Stimulated activated naive CD8-positive, alpha-beta T cell treated with anti-CD3 and anti-CD28 coated beads, Interleukin-15, amount 100 ng/mL, for 72 hours (primary cell): ENCODE data around the gene STX5.

Source experiments
- ATAC-seq: fragments of 150-1000 bp; cut with Tn5 transposase; 2 replicates; pipeline ENCODE4 v1.10.0; 2021; ENCODE audit warnings: mild to moderate bottlenecking, moderate library complexity
- DNase-seq, 2 donors: peaks; one replicate each; pipeline ENCODE4 v3.0.0; 2021 to 2022
- H3K27ac Mint-ChIP-seq, 2 donors: one replicate each; pipeline ENCODE4 v1.8.0; 2022; ENCODE audit warnings: mild to moderate bottlenecking in 2 of 2, mixed read lengths in 2 of 2, moderate library complexity in 2 of 2
- H3K27me3 Mint-ChIP-seq: one replicate; pipeline ENCODE4 v1.8.0; 2022; ENCODE audit warnings: mixed read lengths
- H3K4me1 Mint-ChIP-seq: one replicate; pipeline ENCODE4 v1.8.0; 2022; ENCODE audit warnings: mild to moderate bottlenecking, mixed read lengths
- H3K4me3 Mint-ChIP-seq, 2 donors: one replicate each; pipeline ENCODE4 v1.8.0; 2022; ENCODE audit warnings: mild to moderate bottlenecking in 2 of 2, mixed read lengths in 2 of 2, moderate library complexity in 1 of 2
- H3K9me3 Mint-ChIP-seq, 2 donors: one replicate each; pipeline ENCODE4 v1.8.0; 2022; ENCODE audit warnings: mixed read lengths in 2 of 2

Gene STX5

GRCh38 chr11:62806611-62807121, 25.2 kb downstream of the STX5 start:
- ATAC-seq (no peak), DNase-seq (no peak)
- Mint-ChIP-seq H3K9me3 (no peaks in the 10 kb centered on the region), H3K27ac (peak overlapping the region in 1 of 2 donors; percentile 72), H3K4me1 (peaks cover 44% of the 10 kb centered on the region), H3K4me3 (peak overlapping the region; percentile 99), H3K27me3 (no peaks in the 10 kb centered on the region)

GRCh38 chr11:62805961-62806441, 25.9 kb downstream of the STX5 start:
- DNase-seq: peak; percentile 25 to 32
- Mint-ChIP-seq H3K4me3 (peak overlapping the region; percentile 99), H3K27ac (peak overlapping the region; percentile 72 to 99), H3K27me3 (no peaks in the 10 kb centered on the region), H3K4me1 (peaks cover 48% of the 10 kb centered on the region), H3K9me3 (no peaks in the 10 kb centered on the region)
- ATAC-seq: peak; percentile 48

- ATAC-seq: peak; percentile 88
- Mint-ChIP-seq H3K4me3 (peak within 1 kb of the TSS; percentile 99), H3K27me3 (no peaks in the 10 kb centered on the region), H3K4me1 (peaks cover 48% of the 10 kb centered on the region), H3K27ac (peak within 1 kb of the TSS; percentile 99), H3K9me3 (no peaks in the 10 kb centered on the region)
- peak; percentile 97 to 99 for DNase-seq
Measured at GRCh38 chr11:62805076-62805892, 26.6 kb downstream of the STX5 start, which contains the start of gene NXF1. Gene NXF1 (minus strand): TSS chr11:62805440. CDS start chr11:62805356, 84 bp downstream.

- H3K27me3 Mint-ChIP-seq: no peaks in the 10 kb centered on the region
- H3K27ac Mint-ChIP-seq: peak overlapping the region; percentile 91 to 95
- H3K4me3 Mint-ChIP-seq: peak overlapping the region; percentile 99
- ATAC-seq: peak; percentile 60
- peaks cover 54% of the 10 kb centered on the region for H3K4me1 Mint-ChIP-seq
- no peak for DNase-seq
- no peaks in the 10 kb centered on the region for H3K9me3 Mint-ChIP-seq
Measured at GRCh38 chr11:62804310-62805075, 27.4 kb downstream of the STX5 start.

GRCh38 chr11:62801071-62801470, 30.8 kb downstream of the STX5 start:
- peaks cover 59% of the 10 kb centered on the region for H3K4me1 Mint-ChIP-seq
- H3K27me3 Mint-ChIP-seq: no peaks in the 10 kb centered on the region
- H3K4me3 Mint-ChIP-seq: no peak overlapping the region
- DNase-seq: no peak
- H3K27ac Mint-ChIP-seq: peak overlapping the region in 1 of 2 donors; percentile 19
- H3K9me3 Mint-ChIP-seq: no peaks in the 10 kb centered on the region
- ATAC-seq: no peak

- DNase-seq (no peak), ATAC-seq (peak; percentile 44)
- Mint-ChIP-seq H3K9me3 (no peaks in the 10 kb centered on the region), H3K27me3 (no peaks in the 10 kb centered on the region), H3K4me3 (no peak overlapping the region), H3K27ac (peak overlapping the region; percentile 76 to 93), H3K4me1 (peaks cover 54% of the 10 kb centered on the region)
Measured at GRCh38 chr11:62799486-62799885, 32.4 kb downstream of the STX5 start.

- DNase-seq: no peak
- no peak for ATAC-seq
- H3K9me3 Mint-ChIP-seq: no peaks in the 10 kb centered on the region
- peaks cover 36% of the 10 kb centered on the region for H3K4me1 Mint-ChIP-seq
- peak overlapping the region in 1 of 2 donors; percentile 87 for H3K27ac Mint-ChIP-seq
- H3K4me3 Mint-ChIP-seq: no peak overlapping the region
- no peaks in the 10 kb centered on the region for H3K27me3 Mint-ChIP-seq
Measured at GRCh38 chr11:62796281-62796680, 35.6 kb downstream of the STX5 start.

GRCh38 chr11:62794201-62794775, 37.6 kb downstream of the STX5 start:
- ATAC-seq (no peak), DNase-seq (no peak)
- H3K4me1 Mint-ChIP-seq: peaks cover 47% of the 10 kb centered on the region
- H3K27me3 Mint-ChIP-seq: no peaks in the 10 kb centered on the region
- no peak overlapping the region for H3K4me3 Mint-ChIP-seq
- no peak overlapping the region for H3K27ac Mint-ChIP-seq
- no peaks in the 10 kb centered on the region for H3K9me3 Mint-ChIP-seq

GRCh38 chr11:62792202-62792575, 39.7 kb downstream of the STX5 start:
- no peaks in the 10 kb centered on the region for H3K27me3 Mint-ChIP-seq
- no peaks in the 10 kb centered on the region for H3K9me3 Mint-ChIP-seq
- peak overlapping the region; percentile 86 to 93 for H3K4me3 Mint-ChIP-seq
- H3K4me1 Mint-ChIP-seq: peaks cover 61% of the 10 kb centered on the region
- peak overlapping the region; percentile 87 to 98 for H3K27ac Mint-ChIP-seq
- ATAC-seq: no peak
- no peak for DNase-seq

GRCh38 chr11:62791501-62792201, 40.2 kb downstream of the STX5 start, which contains the start of gene TMEM223:
Gene TMEM223 (minus strand): TSS chr11:62792006. CDS start chr11:62791994, 12 bp downstream.
- Mint-ChIP-seq H3K27me3 (no peaks in the 10 kb centered on the region), H3K9me3 (no peaks in the 10 kb centered on the region), H3K4me3 (peak within 1 kb of the TSS; percentile 86 to 93), H3K27ac (peak within 1 kb of the TSS; percentile 88 to 98), H3K4me1 (peaks cover 63% of the 10 kb centered on the region)
- peak; percentile 85 for ATAC-seq
- peak; percentile 84 to 89 for DNase-seq

GRCh38 chr11:62789576-62789975, 42.3 kb downstream of the STX5 start:
- Mint-ChIP-seq H3K9me3 (no peaks in the 10 kb centered on the region), H3K27me3 (no peaks in the 10 kb centered on the region), H3K27ac (no peak overlapping the region), H3K4me3 (peak overlapping the region; percentile 92 to 97), H3K4me1 (peaks cover 67% of the 10 kb centered on the region)
- DNase-seq (no peak), ATAC-seq (no peak)

- H3K27ac Mint-ChIP-seq: peak overlapping the region; percentile 5 to 77
- ATAC-seq (no peak), DNase-seq (no peak)
- no peaks in the 10 kb centered on the region for H3K27me3 Mint-ChIP-seq
- H3K4me3 Mint-ChIP-seq: peak overlapping the region; percentile 92 to 97
- H3K4me1 Mint-ChIP-seq: peaks cover 61% of the 10 kb centered on the region
- H3K9me3 Mint-ChIP-seq: no peaks in the 10 kb centered on the region
Measured at GRCh38 chr11:62788991-62789390, 42.9 kb downstream of the STX5 start.

- peaks cover 56% of the 10 kb centered on the region for H3K4me1 Mint-ChIP-seq
- H3K9me3 Mint-ChIP-seq: no peaks in the 10 kb centered on the region
- peak within 1 kb of the TSS; percentile 93 to 97 for H3K27ac Mint-ChIP-seq
Measured at GRCh38 chr11:62787005-62787759, 44.7 kb downstream of the STX5 start, which contains the start of gene TMEM179B. Gene TMEM179B (plus strand): TSS chr11:62787402. CDS start chr11:62787432, 30 bp downstream.

More at GRCh38 chr11:62787005-62787759, 44.7 kb downstream of the STX5 start, which contains the start of gene TMEM179B:
- ATAC-seq: peak; percentile 80
- DNase-seq: peak; percentile 97 to 98
- Mint-ChIP-seq H3K27me3 (no peaks in the 10 kb centered on the region), H3K4me3 (peak within 1 kb of the TSS; percentile 92 to 97)
